Stimulated activated memory B cell treated with anti-CD40 and anti-IgM and Interleukin-4, amounts not matched to agents 10 μg/mL and 1 μg/mL and 100 μg/mL, for 72 hours (primary cell): Measurements from ENCODE around the gene ACVRL1.

Source experiments
- ATAC-seq: fragments of 150-1000 bp; cut with Tn5 transposase; 2 replicates; pipeline ENCODE4 v1.10.0; 2021
- H3K27ac Mint-ChIP-seq: one replicate; pipeline ENCODE4 v1.8.0; 2022; ENCODE audit warnings: mild to moderate bottlenecking, mixed read lengths
- H3K27me3 Mint-ChIP-seq: one replicate; pipeline ENCODE4 v1.8.0; 2022; ENCODE audit warnings: mixed read lengths
- H3K36me3 Mint-ChIP-seq: one replicate; pipeline ENCODE4 v1.8.0; 2022; ENCODE audit warnings: mixed read lengths
- H3K4me1 Mint-ChIP-seq: one replicate; pipeline ENCODE4 v1.8.0; 2022; ENCODE audit warnings: mixed read lengths
- H3K4me3 Mint-ChIP-seq: one replicate; pipeline ENCODE4 v1.8.0; 2022; ENCODE audit warnings: mild to moderate bottlenecking, moderate library complexity, mixed read lengths
- H3K9me3 Mint-ChIP-seq: one replicate; pipeline ENCODE4 v1.8.0; 2022; ENCODE audit warnings: mixed read lengths

The ACVRL1 gene

DNA sequence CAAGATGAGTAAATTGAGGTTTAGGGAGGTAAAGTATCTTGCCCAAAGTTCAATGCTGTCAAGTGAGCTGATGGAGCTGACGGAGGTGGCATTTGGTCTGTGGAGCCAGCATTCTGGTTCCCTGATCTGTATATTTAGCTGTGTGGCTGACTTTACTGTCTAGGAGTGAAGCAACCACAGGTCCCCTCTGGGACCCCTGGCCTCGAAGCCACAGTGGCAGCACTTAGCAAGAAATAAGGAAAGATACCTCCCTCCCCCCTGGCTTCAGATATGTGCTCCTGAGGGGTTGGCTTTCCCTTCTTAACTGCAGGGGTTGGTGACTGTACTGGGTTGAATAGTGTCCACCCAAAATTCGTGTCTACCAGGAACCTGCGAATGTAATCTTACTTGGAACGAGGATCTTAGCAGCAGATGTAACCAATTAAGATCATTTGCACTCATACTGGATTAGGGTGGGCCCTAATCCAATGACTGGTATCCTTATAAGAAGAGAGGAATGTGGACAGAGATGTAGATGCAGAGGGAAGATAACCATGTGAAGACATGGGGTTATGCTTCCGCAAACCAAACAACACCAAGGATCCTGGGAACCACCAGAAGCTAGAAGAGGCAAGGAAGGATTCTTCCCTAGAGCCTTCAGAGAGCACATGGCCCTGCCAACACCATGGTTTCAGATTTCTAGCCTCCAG is 42.2 kb downstream of the ACVRL1 start:
- no peak for ATAC-seq
- no peak overlapping the region for H3K4me3 Mint-ChIP-seq
- H3K36me3 Mint-ChIP-seq, result peaks cover 9% of the 10 kb centered on the region
- H3K27me3 Mint-ChIP-seq, result peaks cover 24% of the 10 kb centered on the region
- peaks cover 25% of the 10 kb centered on the region for H3K4me1 Mint-ChIP-seq
- peaks cover 4% of the 10 kb centered on the region for H3K9me3 Mint-ChIP-seq
- H3K27ac Mint-ChIP-seq, result no peak overlapping the region

DNA sequence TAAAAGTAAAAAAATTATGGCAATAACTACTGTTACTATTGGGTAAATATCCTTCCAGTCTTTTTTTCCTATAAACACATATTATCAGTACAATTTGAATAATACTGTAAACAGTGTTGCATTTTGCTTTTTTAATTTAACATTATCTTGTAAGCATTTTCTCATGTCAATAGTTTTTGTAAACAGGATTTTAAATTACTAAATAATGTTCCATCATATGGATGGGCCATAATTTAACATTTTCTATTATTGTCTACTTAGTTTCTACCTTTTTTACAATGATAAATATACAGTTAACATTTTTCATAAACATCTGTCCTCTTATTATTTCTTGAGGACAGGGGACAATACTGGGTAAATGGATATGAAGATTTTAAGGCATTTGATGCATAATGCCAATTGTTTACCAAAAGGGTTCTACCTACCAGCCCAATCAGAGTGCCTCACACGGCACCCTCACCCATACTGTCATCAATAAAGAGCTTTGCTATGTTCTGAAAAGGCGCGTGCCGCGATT is 43.4 kb downstream of the ACVRL1 start:
- Mint-ChIP-seq H3K27ac (peak overlapping the region; percentile 82), H3K9me3 (no peaks in the 10 kb centered on the region), H3K4me3 (peak overlapping the region; percentile 96), H3K27me3 (peaks cover 17% of the 10 kb centered on the region), H3K36me3 (no peaks in the 10 kb centered on the region), H3K4me1 (peaks cover 25% of the 10 kb centered on the region)
- ATAC-seq, result no peak

DNA sequence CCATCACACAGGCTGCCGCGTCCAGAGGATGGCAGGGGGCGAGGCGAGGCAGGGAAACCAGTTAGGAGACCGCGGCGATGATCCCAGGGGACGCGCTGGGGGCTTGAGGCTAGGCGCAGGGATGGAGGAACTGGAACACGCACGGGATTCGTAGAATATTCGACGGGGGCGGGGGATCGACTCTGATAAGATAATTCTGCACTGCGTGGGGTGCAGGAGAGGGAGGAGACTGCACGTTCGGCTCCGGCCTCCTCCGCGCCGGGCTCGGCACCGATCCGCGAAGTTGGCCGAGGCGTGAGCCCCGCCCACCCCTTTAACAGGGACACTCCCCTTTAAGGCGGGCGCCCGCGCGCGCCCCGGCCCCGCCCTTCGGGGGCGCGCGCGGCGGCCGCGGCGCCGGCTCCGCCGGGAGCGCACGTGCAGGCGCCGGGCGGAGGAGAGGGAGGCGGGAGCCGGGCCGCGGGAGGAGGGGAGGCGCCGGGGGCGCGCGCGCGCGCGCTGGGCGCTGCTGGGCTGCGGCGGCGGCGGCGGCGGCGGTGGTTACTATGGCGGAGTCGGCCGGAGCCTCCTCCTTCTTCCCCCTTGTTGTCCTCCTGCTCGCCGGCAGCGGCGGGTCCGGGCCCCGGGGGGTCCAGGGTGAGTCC is 44.0 kb downstream of the ACVRL1 start, which contains the start of gene ACVR1B:
Gene ACVR1B (plus strand): TSS at position 501 of the 644 bp plus-strand sequence. CDS start 45 bp downstream, at position 546.
- peak; percentile 96 for ATAC-seq
- Mint-ChIP-seq H3K27me3 (peaks cover 17% of the 10 kb centered on the region), H3K27ac (peak within 1 kb of the TSS; percentile 82), H3K36me3 (no peaks in the 10 kb centered on the region), H3K4me3 (peak within 1 kb of the TSS; percentile 96), H3K9me3 (no peaks in the 10 kb centered on the region), H3K4me1 (peaks cover 25% of the 10 kb centered on the region)

DNA sequence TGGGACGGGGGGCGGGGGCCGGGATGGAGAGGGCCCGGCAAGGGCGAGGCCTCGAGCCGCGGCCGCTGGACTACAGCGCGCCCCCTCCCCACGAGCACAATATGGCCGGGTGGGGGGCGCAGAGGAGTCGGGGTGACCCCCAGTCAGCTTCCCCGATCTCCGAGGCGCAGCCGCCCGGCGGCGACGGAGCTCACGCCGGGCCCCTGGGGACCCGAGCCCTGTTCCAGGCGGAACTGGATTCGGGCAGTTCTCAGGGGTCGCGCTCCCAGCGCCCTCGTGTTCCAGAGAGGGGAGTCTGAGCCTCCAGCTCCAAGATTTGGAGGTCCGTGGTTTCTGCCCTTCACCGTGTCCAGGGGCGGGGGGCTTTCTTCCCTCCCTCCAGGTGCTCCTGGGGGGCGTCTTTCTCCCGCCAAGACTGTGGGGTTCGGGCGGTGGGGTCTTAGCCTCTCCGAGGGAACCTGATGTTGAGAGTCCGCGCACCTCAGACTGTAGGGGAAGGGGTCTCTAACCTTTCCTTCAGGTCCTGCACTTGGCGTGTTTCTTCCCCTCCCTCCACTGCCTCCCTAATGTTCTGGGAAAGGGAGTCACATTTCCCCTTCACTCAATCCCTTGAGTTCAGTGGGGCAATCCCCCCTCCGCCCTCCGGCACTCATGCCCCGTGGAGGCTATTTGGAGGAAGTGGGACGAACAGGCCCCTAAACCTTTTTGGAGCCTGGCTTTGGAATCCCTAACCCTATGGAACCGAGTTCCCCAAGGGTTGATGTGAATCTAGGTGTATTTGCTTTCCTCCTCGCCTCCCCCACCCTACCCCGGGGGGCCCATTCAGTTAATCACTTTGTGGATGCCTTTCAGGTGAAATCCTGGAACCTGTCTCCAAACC is 44.8 kb downstream of the ACVRL1 start:
- Mint-ChIP-seq H3K4me1 (peaks cover 25% of the 10 kb centered on the region), H3K4me3 (peak overlapping the region; percentile 69), H3K27me3 (peaks cover 15% of the 10 kb centered on the region), H3K27ac (peak overlapping the region; percentile 33), H3K36me3 (no peaks in the 10 kb centered on the region), H3K9me3 (no peaks in the 10 kb centered on the region)
- ATAC-seq, result no peak

DNA sequence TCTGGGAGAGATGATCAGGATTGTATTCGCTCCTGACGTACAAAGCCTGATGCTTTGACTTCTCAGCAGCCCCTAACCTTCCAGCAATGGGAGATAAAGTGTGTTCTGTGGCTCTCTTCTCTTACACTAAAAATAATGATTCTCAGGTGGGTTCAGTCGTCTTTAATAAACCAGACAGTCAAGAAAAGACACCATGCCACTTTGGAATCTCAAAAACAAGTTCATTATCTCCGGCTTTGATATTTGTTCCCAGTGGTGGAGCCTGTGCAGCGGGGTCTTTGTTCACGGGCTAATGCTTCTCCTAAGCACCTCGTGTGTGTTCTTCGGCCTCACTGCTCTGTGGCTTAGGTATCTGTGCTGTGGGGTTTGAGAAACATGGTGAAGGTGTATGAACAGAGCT is 45.8 kb downstream of the ACVRL1 start:
- no peak for ATAC-seq
- Mint-ChIP-seq H3K36me3 (no peaks in the 10 kb centered on the region), H3K27me3 (peaks cover 5% of the 10 kb centered on the region), H3K27ac (peak overlapping the region; percentile 33), H3K9me3 (no peaks in the 10 kb centered on the region), H3K4me3 (peak overlapping the region; percentile 53), H3K4me1 (peaks cover 25% of the 10 kb centered on the region)

DNA sequence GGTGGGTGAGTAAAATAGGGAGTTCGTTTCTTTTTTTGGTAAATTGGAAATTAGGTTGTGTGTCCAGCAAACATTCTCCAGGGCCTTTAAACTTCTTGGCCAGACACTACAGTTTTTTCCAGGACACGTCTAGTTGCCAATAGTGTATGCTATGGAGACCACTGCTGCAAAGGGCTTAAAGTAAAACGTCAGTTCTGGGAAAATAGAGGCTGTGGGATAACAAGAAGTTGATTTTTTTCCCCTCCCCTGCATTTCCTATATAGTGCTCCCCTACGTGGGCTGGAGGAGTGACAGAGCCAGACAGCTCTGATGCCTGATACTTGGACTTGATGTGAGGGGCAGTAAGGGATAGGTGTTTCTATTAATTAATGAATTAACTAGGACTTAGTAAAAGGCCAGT is 46.6 kb downstream of the ACVRL1 start:
- Mint-ChIP-seq H3K27ac (no peak overlapping the region), H3K36me3 (no peaks in the 10 kb centered on the region), H3K27me3 (no peaks in the 10 kb centered on the region), H3K9me3 (no peaks in the 10 kb centered on the region), H3K4me3 (no peak overlapping the region), H3K4me1 (peaks cover 25% of the 10 kb centered on the region)
- no peak for ATAC-seq

DNA sequence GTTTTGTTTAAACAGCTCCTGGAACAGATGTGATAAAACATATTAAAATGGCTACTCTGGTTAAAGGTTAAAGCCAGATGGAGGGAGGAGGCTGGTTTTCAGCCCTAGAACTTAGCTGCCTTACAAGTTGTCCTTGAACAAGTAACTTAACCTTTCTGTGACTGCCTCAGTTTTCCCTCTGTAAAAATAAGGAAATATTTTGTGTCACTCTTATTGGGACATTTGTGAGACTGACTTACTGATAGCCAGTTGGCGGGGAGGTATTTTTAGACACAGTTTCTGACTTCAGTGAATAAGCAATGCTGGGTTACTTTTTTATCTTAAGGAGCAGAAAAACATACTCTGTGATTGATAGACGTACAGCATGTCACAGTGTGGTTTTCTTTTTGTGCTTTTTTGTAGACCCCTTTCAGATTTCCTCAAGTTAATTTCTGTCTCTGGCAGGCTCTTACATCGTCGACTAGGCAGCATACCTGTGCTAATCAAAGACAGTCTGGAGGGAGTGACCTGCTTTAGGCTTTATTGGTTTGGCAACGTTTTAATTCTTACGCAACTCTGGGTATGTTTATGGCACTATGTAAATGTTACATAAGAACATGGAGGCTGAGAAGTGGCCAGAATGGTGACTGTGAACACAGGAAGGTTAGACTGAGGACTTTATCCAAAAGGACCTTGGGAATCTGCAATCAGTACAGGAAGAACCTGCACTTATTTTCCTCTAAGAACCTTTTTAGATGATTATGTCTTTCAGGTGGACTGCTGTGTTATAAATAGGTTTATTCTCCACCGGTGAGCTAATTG is 47.5 kb downstream of the ACVRL1 start:
- no peak overlapping the region for H3K4me3 Mint-ChIP-seq
- no peaks in the 10 kb centered on the region for H3K27me3 Mint-ChIP-seq
- H3K36me3 Mint-ChIP-seq, result peaks cover 7% of the 10 kb centered on the region
- no peaks in the 10 kb centered on the region for H3K9me3 Mint-ChIP-seq
- H3K4me1 Mint-ChIP-seq, result peaks cover 25% of the 10 kb centered on the region
- ATAC-seq, result no peak
- no peak overlapping the region for H3K27ac Mint-ChIP-seq

DNA sequence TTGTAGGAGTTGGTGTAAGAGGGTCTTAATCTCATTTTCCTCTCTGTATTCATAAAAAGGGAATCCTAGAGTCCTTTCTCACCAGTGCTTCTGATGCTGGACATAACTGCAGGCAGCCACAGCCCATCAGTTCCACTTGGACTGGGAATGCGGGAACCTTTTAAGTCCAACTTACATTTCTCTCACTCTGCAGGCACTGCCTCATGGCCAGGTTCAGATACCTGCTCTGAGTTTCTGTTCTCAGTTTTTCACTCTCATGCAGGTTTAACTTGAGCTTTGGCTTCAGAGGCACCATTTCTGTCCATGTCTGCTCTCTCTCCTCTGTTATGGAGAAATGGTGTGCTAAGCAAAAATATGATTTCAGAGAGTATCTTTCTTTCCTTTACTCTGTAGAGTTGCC is 48.4 kb downstream of the ACVRL1 start:
- Mint-ChIP-seq H3K27me3 (no peaks in the 10 kb centered on the region), H3K9me3 (no peaks in the 10 kb centered on the region), H3K27ac (no peak overlapping the region), H3K36me3 (peaks cover 10% of the 10 kb centered on the region), H3K4me3 (no peak overlapping the region), H3K4me1 (peaks cover 25% of the 10 kb centered on the region)
- ATAC-seq, result no peak

DNA sequence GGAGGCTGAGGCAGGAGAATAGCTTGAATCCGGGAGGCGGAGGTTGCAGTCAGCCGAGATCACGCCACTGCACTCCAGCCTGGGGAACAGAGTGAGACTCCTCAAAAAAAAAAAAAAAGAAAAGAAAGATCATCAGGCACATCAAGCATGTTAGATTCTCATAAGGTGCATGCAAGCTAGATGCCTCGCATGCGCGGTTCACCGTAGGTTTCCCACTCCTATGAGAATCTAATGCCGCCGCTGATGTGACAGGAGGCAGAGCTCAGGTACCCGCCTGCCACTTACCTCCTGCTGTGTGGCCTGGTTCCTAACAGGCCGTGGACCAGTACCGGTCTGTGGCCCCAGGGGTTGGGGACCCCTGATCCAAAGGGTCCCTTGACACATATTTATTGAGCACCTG is 51.2 kb downstream of the ACVRL1 start:
- no peak for ATAC-seq
- no peak overlapping the region for H3K4me3 Mint-ChIP-seq
- no peaks in the 10 kb centered on the region for H3K9me3 Mint-ChIP-seq
- no peak overlapping the region for H3K27ac Mint-ChIP-seq
- H3K27me3 Mint-ChIP-seq, result no peaks in the 10 kb centered on the region
- peaks cover 10% of the 10 kb centered on the region for H3K36me3 Mint-ChIP-seq
- H3K4me1 Mint-ChIP-seq, result peaks cover 4% of the 10 kb centered on the region

DNA sequence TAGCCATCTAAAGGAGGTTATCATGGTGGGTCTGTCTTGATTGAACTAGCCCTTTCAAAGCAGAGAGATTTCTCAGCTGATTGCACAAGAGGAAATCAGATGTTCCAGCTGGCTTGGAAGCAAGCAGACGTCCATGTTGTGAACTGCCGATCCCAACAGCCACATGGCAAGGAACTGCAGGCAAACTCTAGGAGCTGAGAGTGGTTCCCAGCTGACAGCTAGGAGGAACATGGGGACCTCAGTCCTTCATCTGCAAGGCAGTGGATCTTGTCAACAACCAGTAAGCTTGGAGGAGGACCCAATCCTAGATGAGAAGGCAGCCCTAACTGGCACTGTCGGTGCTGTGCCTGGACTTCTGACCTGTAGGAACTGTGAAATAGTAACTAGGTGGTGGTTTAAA is 51.9 kb downstream of the ACVRL1 start:
- Mint-ChIP-seq H3K27me3 (no peaks in the 10 kb centered on the region), H3K4me1 (no peaks in the 10 kb centered on the region), H3K4me3 (no peak overlapping the region), H3K27ac (no peak overlapping the region), H3K9me3 (no peaks in the 10 kb centered on the region), H3K36me3 (peaks cover 10% of the 10 kb centered on the region)
- no peak for ATAC-seq

DNA sequence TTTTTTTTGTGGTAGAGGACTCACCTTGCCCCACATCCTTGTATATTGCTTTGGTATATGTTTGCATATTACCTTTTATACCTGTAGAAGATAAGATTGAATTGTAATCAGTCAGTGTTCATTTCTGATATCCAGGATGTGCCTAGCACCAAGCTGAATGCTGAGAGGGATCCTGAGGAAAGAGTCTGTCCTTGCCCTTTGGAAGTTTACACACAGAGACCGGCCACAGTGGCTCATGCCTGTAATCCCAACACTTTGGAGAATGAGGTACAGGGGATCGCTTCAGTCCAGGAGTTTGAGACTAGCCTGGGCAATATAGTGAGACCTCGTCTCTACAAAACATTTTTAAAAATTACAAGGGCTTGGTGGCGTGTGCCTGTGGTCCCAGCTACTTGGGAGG is 52.6 kb downstream of the ACVRL1 start:
- Mint-ChIP-seq H3K4me3 (no peak overlapping the region), H3K4me1 (no peaks in the 10 kb centered on the region)
- ATAC-seq, result no peak

DNA sequence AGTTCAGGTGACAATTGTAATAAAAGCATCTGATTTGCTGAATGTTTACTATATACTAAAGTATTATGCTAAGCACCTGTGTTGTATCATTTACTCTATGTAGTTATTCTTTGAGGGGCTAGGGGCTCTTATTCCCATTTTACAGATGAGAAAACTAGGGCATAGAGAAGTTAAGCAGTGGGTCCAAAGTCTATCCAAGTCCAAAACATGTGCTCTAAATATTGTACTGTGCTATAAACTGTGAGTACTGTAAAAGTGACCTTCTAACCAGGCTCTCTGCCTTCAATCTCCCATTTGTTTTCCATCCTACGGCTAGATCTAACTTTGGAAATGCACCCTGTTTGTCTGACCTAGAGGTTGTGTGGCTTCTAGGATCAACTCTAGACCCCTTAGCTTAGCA is 53.2 kb downstream of the ACVRL1 start:
- H3K4me1 Mint-ChIP-seq, result no peaks in the 10 kb centered on the region

More for the DNA sequence above, 52.6 kb downstream of the ACVRL1 start:
- peaks cover 16% of the 10 kb centered on the region for H3K36me3 Mint-ChIP-seq
- no peaks in the 10 kb centered on the region for H3K27me3 Mint-ChIP-seq
- no peaks in the 10 kb centered on the region for H3K9me3 Mint-ChIP-seq
- H3K27ac Mint-ChIP-seq, result no peak overlapping the region

DNA sequence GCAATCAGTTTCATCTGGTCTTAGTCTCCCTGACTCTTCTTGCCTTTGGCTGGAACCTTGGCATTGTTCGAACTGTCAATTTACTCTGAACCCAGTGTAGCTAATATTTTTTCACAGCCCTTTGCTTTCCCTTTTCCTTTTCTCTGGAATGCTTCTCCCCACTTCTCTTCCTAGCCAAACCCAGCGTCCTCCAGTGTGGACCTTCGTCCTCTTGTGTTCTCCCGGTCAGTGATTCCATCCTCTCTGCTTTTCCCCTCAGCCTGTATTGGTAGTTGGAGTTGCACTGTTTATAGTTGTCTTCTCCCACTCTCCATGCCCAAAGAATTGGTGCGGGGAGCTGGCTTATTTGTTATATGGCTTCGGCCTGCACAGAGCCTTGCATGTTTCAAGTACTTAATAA is 53.6 kb downstream of the ACVRL1 start:
- Mint-ChIP-seq H3K9me3 (no peaks in the 10 kb centered on the region), H3K36me3 (peaks cover 16% of the 10 kb centered on the region), H3K4me3 (no peak overlapping the region), H3K27ac (no peak overlapping the region), H3K4me1 (no peaks in the 10 kb centered on the region), H3K27me3 (no peaks in the 10 kb centered on the region)
- ATAC-seq, result no peak

More for the DNA sequence above, 53.2 kb downstream of the ACVRL1 start:
- Mint-ChIP-seq H3K27ac (no peak overlapping the region), H3K9me3 (no peaks in the 10 kb centered on the region), H3K27me3 (no peaks in the 10 kb centered on the region), H3K4me3 (no peak overlapping the region), H3K36me3 (peaks cover 16% of the 10 kb centered on the region)
- ATAC-seq, result no peak

DNA sequence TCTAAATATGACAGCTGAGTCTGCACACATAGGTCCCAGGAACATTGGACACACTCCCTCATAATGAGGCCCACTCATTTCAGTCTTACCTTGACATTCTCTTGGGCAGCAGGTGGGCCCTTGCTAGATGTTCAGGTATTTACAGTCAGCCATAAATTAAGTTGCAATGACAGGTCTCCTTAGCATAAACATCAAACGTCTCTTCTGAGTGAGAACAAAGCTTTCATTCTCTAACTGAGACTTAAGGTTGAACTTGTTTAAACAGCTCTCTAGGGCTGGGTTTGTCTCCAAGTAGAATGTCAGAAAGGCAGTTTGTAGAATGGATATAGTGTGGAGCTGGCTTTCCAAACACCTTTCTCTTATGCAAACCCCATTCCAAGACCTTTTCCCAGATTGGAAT is 54.5 kb downstream of the ACVRL1 start:
- no peaks in the 10 kb centered on the region for H3K4me1 Mint-ChIP-seq
- H3K27me3 Mint-ChIP-seq, result no peaks in the 10 kb centered on the region
- no peak overlapping the region for H3K27ac Mint-ChIP-seq

More for the DNA sequence above, 54.5 kb downstream of the ACVRL1 start:
- Mint-ChIP-seq H3K4me3 (no peak overlapping the region), H3K9me3 (no peaks in the 10 kb centered on the region), H3K36me3 (peaks cover 16% of the 10 kb centered on the region)
- no peak for ATAC-seq
